GM12873 (cell line): Measurements from ENCODE around the gene GJC2.

Experiments used
- CTCF ChIP-seq: IDR thresholded peaks from 2 replicates; pipeline ENCODE4 v1.5.1; 2012; ENCODE audit warnings: low read depth, mild to moderate bottlenecking, moderate library complexity, low read length, control low read depth; ENCODE audit not compliant: insufficient read depth; ENCODE audit errors: missing control alignments

Gene GJC2

GRCh38 chr1:228157729-228158126, 8.0 kb downstream of the GJC2 start:
- no peak for TF ChIP-seq CTCF

GRCh38 chr1:228158151-228159007, 8.6 kb downstream of the GJC2 start:
- no peak for TF ChIP-seq CTCF

- no peak for TF ChIP-seq CTCF
Observed at GRCh38 chr1:228159008-228159665, 9.4 kb downstream of the GJC2 start.

- no peak for TF ChIP-seq CTCF
Observed at GRCh38 chr1:228160201-228160761, 10.6 kb downstream of the GJC2 start.

- TF ChIP-seq CTCF = no peak
Observed at GRCh38 chr1:228161362-228161761, 11.6 kb downstream of the GJC2 start.

GRCh38 chr1:228161866-228162265, 12.1 kb downstream of the GJC2 start:
- TF ChIP-seq CTCF = no peak

- TF ChIP-seq CTCF = no peak
Observed at GRCh38 chr1:228162286-228163006, 12.7 kb downstream of the GJC2 start.
